CD4-positive, alpha-beta T cell treated with Interleukin-17A for 4 hours (primary cell): ENCODE results near the gene RAB3C.
"Not testable (repeated sequence)": the region's sequence is repeated elsewhere in the genome, so short reads cannot be mapped to it uniquely, and the experiment has no call there.

Experiments used
- DNase-seq: peaks from one replicate; pipeline ENCODE4 v3.0.0-alpha.2; 2020; ENCODE audit warnings: mixed read lengths

The RAB3C gene, protein sequence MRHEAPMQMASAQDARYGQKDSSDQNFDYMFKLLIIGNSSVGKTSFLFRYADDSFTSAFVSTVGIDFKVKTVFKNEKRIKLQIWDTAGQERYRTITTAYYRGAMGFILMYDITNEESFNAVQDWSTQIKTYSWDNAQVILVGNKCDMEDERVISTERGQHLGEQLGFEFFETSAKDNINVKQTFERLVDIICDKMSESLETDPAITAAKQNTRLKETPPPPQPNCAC

DNA sequence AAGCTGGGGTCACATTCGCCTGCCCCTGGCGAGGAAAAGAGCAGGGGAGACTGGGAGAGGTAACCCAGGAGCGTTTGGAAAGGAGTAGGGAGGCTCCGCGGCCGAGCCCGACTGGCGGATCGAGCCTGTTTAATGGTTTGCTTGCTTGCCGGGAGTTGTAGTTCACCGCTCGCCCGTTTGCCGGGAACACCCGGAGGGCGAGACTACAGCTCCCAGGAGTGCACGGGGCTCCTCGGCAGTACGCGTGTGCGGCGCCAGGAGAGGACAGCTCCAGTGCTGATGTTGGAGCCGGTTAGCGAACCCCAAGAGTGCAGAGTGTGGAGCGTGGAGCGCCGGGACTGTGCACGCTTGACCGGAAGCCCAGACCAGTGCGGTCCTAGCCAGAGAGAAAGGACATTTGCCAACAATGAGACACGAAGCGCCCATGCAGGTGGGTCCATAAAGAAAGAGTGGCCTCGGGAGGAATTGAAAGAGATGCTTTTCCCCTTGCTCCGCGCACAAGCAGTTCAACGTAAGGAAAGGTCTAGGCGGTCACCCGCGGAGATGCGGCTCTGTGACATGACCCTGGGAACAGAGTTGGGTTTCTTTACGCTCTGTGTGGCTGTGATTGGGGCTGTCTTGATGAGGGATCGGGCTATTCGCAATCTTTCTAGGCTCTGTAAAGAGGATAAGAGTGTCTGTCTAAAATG lies at the start of gene RAB3C:
Gene RAB3C, plus strand, starts transcription at position 273 of the 689 bp plus-strand sequence. Its CDS starts 134 bp downstream, at position 407.
- peak; percentile 35 for DNase-seq

DNA sequence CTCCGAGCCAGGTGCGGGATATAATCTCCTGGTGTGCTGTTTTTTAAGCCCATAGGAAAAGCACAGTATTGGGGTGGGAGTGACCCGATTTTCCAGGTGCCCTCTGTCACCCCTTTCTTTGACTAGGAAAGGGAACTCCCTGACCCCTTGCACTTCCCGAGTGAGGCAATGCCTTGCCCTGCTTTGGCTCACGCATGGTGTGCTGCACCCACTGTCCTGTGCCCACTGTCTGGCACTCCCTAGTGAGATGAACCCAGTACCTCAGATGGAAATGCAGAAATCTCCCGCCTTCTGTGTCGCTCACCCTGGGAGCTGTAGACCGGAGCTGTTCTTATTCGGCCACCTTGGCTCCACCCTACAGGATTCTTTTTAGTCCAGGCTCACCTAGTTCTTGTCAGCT lies 40.9 kb upstream of the RAB3C start:
- not testable (repeated sequence) for DNase-seq

DNA sequence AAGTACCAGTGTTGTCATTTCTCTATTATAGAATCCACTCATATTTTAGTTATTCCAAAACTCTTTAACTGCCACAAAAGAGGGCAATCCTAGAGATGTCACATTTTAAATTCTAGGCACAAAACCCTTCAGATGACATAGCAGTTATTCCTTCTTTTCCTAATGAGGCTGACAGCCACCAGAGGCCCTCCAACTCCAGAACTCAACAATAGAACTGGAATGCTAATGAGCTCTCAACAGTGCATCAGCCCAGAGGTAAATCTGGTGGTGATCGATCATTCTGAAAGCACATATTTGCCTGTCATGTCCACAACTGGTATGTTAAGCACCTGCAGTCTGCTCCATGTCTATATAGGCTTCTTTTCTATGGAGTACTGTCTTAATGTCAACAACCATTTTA lies 40.2 kb upstream of the RAB3C start:
- DNase-seq, result no peak

DNA sequence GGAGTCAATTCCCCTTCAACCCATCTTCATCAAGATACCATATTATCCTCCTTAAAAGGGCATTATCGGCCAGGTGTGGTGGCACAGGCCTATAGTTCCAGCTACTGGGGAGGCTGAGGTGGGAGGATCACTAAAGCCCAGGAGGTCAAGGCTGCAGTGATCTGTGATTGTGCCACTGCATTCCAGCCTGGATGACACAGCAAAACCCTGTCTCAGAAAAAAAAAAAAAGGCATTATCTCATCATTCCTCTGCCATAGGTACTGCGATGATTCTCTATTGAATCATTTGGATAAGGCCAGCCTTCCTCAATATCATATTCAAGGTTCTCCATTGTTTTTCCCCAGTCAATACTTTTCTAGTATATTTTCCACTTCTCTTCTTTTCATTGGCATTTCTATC lies 39.2 kb upstream of the RAB3C start:
- DNase-seq, result no peak

DNA sequence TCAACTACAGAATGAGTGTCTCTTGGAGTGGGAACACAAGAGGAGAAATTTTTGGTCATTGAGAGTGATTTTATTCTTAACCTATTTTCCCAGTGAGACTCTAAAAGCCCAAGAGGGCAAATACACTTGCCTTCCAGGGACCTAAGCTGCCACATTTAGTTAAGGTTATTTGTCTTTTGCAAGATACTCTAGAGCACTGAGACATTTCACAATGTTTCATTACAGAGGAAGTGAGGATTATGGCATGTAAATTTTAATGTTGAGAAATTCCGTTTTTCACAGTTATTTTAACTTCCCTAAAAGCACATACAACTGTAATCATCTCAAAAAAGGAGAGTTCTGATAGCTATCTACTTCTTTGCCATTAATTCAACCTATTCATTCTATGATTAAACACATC lies 38.7 kb upstream of the RAB3C start:
- no peak for DNase-seq

DNA sequence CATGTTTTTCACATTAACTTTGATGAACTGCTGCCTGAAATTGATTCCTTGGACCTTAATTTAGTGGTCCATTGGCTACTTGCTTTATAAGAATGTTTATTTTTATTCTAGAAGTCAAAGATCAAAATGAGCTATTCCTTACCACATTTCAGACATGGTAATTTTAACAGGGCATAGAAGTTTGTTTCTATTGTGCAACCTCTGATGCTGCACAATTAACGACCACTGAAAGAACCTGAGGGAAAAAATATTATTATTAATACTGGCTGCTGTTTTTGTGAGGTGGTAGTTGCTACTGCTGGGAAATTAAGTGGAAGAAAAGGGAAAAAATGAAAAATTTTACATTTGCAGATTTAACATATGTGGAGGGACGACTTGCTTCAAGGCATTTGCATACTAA lies 37.9 kb upstream of the RAB3C start:
- no peak for DNase-seq

DNA sequence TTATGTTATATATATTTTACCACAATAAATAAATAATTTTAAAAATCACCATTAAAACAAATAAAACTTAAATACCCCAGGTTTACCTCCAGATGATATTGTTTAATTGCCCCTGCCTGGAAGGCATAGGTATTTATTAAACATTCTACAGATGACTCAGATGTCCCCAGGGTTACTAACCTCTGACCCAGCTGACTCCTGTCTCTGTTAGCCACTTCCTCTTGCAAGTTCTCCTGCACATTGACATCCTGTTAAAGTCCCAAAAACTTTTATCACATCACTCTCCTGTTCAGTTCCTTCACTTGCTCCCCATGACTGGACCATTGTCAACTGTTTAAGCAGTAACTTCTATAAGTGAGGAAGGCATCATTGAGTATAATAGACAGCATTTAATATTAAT lies 37.0 kb upstream of the RAB3C start:
- no peak for DNase-seq

DNA sequence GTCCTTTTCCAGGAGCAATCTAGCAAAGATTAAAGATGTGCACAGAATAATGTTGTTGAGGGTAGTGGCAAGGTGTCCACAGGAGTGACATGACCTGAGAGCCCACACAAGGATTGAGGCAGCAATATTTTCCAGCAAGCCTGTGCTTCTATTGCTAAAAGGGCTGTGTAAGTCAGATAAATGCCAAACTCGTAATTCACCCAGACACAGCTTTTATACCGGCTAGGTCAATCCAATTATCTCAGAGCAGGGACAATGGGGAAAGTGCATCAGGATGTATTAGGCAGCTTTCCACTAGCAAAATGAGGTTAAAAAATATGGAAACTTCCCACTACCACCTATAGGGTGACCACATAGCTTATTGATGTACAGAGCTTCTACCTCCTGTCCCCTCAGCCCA lies 34.8 kb upstream of the RAB3C start:
- no peak for DNase-seq

DNA sequence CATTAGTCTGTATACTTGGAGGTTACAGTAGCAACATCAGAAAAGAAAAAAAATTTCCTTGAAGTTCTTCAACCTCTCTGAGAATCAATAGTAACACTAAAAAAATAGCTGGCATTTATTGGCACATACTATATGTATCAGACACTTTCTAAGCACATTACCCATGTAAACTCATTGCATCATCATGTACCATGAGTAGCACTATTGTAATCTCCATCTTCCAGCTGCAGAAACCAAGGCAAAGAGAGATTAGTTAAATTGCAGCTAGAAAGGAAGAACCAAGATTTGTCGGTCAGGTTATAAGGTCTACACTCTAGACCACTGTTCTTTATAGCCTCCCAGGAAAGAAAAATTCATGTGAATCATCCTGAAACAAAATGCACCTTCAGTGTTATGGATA lies 31.4 kb upstream of the RAB3C start:
- no peak for DNase-seq

DNA sequence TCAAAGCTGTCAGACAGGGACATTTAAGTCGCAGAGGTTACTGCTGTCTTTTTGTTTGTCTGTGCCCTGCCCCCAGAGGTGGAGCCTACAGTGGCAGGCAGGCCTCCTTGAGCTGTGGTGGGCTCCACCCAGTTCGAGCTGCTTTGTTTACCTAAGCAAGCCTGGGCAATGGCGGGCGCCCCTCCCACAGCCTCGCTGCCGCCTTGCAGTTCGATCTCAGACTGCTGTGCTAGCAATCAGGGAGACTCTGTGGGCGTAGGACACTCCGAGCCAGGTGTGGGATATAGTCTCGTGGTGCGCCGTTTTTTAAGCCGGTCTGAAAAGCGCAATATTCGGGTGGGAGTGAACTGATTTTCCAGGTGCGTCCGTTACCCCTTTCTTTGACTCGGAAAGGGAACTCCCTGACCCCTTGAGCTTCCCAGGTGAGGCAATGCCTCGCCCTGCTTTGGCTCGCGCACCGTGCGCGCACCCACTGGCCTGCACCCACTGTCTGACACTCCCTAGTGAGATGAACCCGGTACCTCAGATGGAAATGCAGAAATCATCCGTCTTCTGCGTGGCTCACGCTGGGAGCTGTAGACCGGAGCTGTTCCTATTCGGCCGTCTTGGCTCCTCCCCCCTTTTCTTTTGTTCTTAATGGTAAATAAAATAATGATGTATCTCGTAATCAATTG lies 25.1 kb upstream of the RAB3C start:
- not testable (repeated sequence) for DNase-seq

DNA sequence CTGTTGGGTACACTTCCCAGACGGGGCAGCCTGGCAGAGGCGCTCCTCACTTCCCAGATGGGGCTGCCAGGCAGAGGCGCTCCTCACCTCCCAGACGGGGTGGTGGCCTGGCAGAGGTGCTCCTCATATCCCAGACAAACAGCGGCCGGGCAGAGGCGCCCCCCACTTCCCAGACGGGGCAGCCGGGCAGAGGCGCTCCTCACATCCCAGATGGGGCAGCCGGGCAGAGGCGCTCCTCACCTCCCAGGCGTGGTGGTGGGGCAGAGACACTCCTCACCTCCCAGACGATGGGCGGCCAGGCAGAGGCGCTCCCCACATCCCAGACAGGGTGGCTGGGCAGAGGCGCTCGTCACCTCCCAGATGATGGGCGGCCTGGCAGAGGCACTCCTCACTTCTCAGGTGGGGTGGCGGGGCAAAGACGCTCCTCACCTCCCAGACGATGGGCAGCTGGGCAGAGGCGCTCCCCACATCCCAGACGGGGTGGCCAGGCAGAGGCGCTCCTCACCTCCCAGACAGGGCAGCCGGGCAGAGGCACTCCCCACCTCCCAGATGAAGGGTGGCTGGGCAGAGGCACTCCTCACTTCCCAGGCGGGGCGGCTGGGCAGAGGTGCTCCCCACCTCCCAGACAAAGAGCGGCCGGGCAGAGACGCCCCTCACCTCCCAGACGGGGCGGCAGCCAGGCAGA lies 19.7 kb upstream of the RAB3C start:
- DNase-seq, result not testable (repeated sequence)

DNA sequence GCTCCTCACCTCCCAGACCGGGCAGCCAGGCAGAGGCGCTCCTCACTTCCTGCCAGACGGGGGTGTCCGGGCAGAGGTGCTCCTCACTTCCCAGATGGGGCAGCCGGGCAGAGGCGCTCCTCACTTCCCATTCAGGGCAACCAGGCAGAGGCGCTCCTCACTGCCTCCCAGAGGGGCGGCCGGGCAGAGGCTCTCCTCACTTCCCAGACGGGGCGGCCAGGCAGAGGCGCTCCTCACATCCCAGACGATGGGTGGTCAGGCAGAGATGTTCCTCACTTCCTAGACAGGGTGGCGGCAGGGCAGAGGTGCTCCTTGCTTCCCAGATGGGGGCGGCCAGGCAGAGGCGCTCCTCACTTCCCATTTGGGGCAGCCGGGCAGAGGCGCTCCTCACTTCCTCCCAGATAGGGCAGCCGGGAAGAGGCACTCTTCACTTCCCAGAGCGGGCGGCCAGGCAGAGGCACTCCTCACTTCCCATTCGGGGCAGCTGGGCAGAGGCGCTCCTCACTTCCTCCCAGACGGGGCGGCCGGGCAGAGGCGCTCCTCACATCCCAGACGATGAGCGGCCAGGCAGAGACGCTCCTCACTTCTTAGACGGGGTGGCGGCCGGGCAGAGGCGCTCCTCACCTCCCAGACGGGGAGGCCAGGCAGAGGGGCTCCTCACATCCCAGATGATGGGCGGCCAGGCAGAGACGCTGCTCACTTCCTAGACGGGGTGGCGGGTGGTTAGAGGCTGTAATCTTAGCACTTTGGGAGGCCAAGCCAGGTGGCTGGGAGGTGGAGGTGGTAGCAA lies 18.6 kb upstream of the RAB3C start:
- DNase-seq, result not testable (repeated sequence)

DNA sequence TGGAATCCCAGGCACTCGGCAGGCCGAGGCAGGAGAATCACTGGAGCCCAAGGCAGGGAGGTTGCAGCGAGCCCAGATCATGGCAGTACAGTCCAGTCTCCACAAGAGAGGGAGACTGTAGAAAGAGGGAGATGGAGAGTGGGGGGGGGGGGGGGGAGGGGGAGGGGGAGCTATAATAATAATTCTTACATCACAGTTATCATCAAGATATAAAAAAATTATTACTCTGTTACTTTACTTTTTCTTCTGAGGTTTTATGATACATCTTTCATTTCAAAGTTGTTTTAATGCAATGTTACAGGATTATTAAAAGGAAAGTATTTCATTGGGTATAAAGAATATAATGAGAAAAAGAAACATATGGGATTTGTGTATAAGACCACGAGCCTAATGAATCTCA lies 17.8 kb upstream of the RAB3C start:
- no peak for DNase-seq

DNA sequence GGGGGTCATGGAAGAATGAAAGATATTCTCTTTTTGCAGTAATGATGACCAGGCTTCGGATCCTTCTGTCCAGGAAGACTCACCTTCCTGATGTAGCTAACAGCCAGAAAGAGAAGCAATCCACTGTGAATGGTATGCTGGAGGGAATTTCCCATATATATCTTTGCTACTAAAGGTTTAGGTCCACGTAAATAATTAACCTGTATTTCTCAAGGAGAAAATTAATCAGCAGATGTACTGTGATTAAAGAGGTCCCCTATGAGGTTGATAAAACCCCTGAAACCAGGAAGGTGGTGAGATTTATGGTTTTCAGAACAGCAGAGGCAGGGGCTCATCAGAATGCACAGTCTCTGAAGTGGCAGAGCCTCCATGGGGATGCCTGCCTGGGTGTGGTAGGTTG lies 11.4 kb upstream of the RAB3C start:
- no peak for DNase-seq

DNA sequence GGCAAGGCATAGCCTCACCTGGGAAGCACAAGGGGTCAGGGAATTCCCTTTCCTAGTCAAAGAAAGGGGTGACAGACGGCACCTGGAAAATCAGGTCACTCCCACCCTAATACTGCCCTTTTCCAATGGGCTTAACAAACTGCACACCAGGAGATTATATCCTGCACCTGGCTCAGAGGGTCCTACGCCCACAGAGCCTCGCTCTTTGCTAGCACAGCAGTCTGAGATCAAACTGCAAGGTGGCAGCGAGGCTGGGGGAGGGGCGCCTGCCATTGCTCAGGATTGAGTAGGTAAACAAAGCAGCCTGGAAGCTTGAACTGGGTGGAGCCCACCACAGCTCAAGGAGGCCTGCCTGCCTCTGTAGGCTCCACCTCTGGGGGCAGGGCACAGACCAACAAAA lies 9.9 kb upstream of the RAB3C start:
- not testable (repeated sequence) for DNase-seq

DNA sequence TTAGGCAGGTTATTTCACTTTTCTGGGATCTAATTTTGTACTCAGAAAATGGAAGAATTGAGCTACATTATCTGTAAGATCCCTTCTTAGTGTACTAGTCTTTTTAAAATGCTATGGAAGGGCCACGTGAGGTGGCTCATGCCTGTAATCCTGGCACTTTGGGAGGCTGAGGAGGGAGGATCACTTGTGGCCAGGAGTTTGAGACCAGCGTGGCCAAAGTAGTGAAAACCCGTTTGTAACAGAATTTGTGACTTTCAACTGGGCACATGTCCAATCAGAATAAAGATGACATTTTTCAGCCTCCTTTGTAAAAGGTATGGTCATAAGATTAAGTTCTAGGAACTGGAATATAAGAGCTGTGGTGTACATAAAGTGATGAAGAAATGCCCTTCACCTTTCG lies 3.1 kb upstream of the RAB3C start:
- no peak for DNase-seq

DNA sequence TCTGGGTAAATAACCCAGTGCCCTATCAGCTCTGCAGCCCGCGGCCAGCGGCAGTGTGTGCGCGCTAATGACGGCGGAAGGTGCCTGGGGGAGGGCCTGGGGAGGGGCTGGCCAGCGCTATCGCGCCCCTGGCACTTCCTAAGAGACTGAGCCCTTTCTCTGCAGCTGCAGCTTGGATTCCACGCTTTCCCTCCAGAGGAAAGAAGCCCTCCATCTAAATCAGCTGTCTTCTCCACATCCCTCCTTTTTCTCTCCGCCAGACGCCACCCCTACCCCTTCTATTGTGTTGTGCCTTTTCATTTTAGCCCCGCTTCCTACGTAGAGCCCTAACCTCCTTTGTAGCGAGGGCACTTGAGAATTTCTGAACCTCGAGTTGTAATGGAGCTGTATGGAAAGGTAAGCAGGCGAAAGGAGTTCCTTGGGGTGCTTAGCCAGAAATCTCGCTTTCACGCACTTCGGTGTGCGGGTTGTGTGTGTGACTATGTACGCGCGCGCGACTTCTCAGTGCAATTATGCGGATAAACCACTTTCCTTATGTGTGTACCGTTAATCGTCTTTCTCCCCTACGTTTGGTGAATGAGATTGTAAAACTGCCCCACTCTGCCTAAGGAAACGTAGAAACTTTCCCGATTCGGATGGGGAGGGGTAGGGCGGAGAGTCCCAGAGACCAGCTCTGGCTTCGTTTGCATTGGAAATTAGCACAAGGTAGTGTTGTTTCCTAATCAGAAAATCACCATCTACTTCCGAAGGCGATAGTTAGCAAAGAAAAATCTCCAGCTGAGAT lies 664 bp upstream of the RAB3C start:
- no peak for DNase-seq

DNA sequence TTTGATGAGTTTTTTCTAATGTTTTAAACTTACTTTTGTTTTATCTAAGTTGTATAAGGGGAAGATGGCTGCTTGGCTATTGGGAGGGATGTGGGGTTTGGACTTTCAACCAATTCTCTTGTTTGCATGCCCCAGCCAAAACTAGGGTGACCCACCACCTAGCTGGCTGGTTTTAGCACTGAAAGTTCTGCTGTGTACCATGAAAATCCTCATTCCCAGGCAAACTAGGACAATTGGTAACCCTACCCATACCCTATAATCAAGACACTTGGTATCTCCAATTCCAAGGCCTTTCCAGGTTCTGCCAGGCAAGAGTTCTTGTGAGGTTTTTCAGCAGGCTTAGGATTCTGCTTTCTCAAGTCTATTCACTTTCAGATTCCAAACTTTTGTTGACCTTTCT lies 13.1 kb downstream of the RAB3C start:
- no peak for DNase-seq

DNA sequence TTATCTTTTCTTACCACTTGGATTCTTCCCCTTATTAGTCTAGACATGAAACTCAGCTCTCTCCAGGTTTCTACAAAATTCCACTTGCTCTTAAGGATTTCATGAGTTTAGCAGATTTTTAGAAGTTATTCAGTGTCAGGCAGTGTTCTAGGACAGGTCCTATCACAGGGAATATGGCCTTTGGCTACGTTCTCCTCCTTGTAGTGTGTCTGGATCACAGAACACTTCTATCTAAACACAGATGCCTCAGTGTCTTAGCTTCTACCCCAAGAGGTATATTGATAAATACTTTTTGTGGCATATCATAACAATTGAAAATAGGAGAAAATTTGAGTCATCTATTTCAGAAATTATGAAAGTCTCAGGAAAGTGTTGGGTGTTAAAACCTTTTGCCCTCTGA lies 15.6 kb downstream of the RAB3C start:
- no peak for DNase-seq

DNA sequence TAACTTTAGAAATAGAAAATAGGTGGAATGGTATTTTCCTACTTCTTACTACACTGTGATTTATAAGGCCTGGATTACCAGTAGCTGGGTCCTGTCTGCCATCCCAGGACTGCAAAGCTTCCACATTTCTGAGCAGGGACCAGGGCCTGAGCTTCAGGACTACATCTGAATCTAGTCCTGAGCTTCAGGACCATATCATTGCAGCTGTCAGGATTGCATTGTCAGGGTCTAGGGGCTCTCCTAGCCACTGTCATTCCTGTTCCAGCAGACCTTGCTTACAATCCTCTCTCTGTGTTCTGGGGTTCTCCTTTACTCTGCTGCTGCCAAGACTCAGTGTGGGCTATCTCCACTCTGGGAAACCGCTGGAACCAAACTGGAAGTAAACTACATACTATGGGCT lies 16.3 kb downstream of the RAB3C start:
- no peak for DNase-seq

DNA sequence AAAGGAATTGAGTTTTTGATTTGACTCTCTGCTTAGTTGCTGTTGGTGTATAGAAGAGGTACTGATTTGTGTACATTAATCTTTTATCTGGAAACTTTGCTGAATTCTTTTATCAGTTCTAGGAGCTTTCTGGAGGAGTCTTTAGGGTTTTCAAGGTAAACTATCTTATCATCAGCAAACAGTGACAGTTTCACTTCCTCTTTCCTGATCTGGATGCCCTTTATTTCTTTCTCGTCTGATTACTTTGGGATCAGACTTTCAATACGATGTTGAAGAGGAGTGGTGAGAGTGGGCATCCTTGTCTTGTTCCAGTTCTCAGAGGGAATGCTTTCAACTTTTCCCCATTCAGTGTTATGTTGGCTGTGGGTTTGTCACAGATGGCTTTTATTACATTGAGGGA lies 17.7 kb downstream of the RAB3C start:
- DNase-seq, result not testable (repeated sequence)

DNA sequence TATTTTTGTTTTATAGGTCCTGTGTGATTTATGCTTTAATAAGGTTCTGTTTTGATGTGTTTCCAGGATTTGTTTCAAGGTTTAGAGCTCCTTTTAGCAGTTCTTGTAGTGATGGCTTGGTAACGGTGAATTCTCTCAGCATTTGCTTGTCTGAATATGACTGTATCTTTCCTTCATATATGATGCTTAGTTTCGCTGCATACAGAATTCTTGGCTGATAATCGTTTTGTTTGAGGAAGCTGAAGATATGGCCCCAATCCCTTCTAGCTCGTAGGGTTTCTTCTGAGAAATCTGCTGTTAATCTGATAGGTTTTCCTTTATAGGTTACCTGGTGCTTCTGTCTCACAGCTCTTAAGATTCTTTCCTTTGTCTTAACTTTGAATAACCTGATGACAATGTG lies 20.0 kb downstream of the RAB3C start:
- not testable (repeated sequence) for DNase-seq
